Fibroblast of skin of right biceps (primary cell): ENCODE results near the gene SEMA4D.
A peak's percentile ranks its signal among the peaks of the same experiment; 100 is the strongest.

ENCODE experiments used
- DNase-seq: peaks from one replicate; pipeline ENCODE4 v3.0.0-alpha.2; 2013

The SEMA4D gene

DNA sequence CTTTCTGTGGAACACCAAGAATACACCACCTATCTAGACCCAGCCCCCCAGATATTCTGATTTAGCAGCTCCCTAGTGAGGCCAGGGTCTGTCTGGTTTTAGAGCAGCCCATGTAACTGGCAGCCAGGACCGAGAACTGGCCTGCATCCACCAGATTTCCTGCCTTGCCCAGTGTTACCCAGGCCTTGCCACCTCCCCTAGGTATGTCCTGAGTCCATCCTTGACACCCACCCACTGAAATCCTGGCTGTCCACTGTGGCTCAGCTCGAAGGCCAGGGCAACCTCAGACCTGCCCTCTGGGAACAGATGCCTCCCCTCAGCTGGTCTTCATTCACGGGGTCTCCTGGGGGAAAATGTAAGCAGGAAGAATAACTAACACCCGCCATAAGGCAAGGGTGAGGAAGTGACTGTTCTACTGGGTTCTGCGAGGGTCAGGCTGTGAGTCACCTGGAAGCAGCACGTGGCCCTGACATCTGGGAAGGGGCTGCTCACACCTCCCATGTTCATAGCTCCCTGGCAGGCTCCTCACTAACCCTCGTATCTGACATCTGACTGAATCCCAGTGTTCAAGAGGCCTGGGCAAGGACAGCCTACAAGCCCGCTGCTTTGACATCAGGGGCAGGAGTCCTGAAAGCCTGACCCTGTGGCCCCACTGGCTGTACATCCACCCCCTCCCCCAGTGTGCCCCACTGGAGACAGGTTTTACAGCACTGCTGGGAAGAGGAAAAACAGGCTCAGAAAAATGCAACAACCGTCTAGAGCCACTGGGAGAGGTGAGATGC lies 72.7 kb downstream of the SEMA4D start:
- peak; percentile 51 for DNase-seq

- peak; percentile 91 for DNase-seq
Observed at GRCh38 chr9:89422151-89422975, 75.5 kb downstream of the SEMA4D start.

DNA sequence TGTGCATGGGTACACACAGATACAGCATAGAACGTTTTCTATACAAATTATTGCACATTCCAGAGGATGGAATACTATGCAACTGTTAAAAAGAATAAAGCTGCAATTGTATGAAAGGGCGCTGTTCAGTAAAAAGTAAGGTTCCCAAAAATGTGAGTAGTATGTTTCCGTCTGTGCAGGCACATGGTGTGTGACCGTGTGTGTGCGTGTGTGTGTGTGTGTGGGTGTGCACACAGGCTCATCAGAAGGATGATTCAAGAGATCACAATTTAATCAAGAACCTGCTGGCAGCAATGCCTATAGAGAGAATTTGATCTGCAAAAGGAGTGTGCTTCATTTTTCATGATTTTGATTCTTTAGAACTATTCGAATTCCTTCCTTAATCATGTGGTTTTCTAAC lies 76.3 kb downstream of the SEMA4D start:
- DNase-seq = peak; percentile 84

DNA sequence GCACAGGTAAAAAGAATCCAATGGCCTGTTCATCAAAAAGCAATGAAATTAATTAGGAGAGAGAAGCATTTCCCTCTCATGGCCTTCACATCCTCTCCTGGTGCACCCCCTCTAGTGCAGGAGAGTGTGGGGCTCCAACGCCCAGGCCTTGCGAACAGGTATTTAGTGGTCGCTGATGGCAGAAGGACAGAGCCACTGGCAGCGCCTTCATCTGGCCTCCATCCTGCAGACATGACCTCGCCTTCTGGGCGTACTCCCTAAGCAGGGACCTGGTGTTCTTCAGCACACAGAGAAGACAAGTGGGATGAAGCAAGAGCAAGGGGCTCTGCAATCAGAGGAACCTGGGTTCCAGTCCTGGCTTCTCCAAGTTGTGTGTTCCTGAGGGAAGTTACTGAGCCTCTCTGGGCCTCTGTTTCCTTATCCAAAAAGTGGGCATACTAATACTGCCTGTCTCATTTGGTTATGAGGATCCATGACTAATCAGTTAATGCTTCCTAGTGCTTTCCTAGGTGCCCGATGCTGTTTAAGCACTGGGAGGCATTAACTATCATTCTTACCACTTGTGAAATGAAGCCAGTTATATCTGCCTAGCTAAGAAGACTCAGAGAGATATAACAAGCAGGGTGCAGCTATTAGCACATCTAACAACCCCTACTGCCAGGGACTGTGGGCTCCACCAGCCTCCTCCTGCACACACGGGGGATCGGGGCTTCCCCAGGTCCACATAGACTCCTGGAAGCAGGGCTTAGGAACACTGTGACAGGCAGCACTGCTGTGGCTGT lies 77.3 kb downstream of the SEMA4D start:
- DNase-seq = no peak

DNA sequence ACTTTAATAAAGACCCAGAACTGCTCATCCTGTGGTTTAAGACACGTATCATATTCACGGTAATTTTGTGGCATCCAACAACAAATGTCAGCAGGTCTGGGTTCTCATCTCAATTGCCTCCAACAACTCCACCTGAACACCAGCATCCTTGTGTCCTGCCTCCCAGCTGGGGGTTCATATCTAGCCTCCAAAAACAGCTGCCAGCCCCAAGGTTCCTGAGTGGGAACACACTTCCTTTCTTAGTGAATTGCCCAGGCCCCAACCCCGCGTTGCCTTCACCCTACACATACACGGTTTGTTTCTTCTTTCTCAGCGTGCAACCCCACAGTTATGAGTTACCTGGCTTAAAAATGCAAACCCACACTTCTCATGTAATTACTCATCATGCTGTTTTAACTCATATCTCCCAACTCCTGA lies 77.9 kb downstream of the SEMA4D start:
- no peak for DNase-seq

GRCh38 chr9:89418882-89419640 lies 78.9 kb downstream of the SEMA4D start:
- no peak for DNase-seq

DNA sequence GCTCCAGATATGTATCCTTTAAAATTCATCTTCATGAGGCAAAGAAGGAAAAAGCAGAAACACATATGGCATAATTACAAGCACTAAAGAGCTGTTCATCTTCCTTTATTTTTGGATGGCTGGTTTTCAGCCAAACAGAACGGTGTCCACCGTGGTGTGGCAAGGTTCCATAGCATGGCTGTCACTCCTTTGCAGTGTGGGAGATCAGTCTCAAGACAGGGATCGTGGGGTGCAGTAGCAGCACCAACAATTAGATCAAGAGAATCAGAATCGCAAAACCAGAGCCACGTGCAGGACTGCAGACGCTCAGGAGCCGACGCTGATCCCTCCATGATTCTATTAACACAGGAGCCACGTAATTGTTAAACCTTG lies 79.5 kb downstream of the SEMA4D start:
- DNase-seq = peak; percentile 25

DNA sequence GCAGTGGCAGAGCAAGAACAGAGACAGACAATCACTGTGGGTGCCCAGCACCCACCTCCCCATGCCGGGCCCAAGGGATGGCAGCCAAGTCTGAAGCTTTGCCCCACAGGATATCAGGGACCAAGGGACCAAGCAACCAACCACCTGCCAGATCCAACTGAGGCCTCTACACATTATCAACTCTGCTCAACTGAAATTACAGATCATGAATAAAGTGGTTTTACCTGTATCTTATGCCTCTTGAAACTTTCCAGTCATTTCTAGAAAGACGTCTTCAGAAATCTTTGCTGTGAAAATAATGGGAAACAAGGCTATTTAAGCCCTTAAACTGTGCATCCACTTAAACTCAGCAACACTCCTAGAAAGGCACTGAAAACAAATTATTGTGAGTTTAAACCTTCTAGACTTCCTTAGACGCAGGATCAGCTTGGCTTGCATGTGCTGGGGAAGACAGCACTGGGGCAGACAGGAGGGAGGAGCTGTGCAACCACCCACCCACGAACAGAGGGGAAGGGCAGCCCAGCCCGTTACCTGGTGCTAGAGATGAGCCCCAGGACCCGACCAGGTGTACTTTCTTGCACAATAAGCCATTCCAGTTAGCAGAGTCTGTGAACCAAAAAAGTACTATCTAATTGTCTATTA lies 80.0 kb downstream of the SEMA4D start:
- DNase-seq = no peak

DNA sequence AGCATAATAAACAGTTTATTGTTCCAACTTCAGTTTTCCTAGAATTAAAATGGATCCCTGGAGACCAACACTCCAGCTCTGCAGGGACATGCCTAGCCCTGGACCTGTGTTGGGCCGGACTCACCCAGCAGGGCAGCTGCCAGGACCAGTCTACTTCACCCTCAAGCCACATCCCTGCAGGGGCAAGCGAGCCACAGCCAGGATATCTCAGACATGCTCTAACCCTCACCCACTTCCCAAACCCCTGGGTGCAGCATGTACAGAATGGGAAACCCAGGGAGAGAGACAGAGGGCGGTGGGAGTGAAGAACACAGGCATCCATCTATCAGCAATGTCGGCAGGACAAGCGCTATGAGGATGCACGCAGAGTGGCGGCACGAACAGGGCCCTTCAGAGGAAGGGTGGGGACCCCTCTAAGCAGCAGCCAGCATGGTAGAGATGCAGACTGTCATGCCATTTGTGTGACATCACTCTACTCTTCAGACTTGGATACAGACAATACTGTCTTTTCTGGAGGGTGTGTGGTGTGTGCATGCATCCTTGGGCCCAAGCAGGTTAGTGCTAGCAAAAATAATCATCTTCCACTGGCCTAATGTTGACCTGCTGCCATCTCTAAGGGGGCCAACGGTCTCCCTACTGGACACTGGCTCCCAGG lies 83.1 kb downstream of the SEMA4D start:
- no peak for DNase-seq

DNA sequence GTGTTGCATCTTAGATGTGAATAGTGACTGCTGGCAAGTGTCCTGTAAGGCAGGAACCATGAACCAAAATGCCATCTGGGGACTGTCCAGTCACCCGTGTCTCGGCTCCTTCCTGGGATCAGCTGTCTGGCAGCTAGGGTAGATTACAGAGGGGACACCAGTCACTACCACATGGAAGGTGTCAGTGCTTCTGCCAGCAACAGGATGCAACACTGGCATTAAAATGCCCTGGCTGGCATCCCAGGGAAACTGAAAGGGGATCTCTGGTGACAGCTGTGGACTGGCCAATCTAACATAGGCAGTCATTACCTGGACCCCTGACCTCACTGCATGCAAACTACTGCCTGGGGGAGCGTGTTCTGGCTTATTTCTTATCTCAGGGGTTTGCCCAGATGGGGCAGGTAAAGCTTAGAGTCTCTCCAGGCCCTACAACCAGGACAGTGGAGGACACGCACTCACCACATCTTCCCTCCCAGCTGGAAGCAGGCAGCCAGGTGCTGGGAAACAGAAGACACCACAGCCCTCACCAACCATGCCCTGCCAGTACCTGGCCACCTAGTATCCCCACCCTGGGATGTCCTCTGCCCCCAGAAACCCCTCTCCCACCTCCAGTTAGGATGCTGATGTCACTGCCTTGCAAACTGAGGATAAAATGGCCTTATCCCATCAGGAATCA lies 83.8 kb downstream of the SEMA4D start:
- no peak for DNase-seq

GRCh38 chr9:89412951-89413350 lies 85.0 kb downstream of the SEMA4D start:
- DNase-seq = no peak

GRCh38 chr9:89412541-89412940 lies 85.4 kb downstream of the SEMA4D start:
- DNase-seq = no peak

DNA sequence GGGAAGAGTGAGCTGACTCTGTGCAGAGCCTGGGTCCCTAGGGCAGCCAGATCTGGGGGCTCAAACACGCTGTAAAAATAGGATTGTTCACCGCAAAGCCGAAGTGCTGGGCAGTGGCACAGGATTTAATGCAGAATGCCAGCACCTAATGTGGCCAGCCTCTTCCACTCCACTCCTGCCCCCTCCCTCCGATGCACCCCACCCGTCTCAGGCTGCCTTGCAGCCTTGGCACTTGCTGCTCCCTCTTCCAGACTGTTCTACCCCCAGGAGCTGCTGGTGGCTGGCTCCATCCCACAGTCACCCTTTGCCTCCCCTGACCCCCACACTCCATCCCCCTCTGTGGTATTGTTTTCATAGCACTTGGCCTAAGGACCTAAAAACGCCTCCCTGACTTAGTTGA lies 86.2 kb downstream of the SEMA4D start:
- no peak for DNase-seq

- peak; percentile 14 for DNase-seq
Observed at GRCh38 chr9:89410641-89411350, 87.1 kb downstream of the SEMA4D start.

- DNase-seq = no peak
Observed at GRCh38 chr9:89410022-89410421, 87.9 kb downstream of the SEMA4D start.

DNA sequence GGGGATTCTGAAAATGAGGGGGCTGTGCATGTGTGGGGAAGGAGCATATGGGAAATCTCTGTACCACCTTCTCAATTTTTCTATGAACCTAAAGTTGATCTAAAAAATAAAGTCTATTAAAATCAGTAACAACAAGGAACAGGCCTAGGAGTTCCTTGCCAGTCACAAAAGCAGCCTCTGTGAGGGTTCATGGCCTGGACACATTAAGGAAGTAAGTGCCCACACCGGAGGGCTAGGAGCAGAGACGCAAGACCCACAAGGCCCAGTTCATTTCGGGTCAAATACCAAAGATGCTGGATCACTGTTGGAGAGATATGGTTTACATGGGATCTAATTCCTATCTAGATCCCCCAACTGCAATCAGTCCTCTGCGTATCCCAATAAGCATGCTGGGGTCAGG lies 88.4 kb downstream of the SEMA4D start:
- no peak for DNase-seq

DNA sequence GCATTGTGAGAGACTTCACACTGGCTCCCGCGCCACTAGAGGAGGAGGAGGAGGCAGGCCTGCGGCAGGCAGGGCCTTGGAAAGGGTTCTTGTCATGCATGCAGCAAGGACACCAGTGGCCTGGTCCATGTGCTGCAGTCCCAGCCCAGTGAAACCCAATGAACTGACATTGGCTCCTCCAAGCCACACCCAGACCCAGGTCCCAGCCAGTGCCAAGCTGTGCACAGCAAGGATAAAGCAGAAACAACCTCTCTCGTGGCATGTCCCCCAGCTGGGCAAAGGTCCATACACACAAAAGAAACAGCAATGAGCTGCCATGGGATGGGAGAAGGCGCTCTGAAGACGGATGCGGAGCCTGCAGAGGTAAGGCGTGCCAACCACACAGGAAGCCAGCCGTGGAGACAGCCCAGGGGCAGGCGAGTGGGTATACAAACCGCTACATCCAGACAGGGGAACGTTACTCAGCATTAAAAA lies 89.2 kb downstream of the SEMA4D start:
- DNase-seq = no peak

DNA sequence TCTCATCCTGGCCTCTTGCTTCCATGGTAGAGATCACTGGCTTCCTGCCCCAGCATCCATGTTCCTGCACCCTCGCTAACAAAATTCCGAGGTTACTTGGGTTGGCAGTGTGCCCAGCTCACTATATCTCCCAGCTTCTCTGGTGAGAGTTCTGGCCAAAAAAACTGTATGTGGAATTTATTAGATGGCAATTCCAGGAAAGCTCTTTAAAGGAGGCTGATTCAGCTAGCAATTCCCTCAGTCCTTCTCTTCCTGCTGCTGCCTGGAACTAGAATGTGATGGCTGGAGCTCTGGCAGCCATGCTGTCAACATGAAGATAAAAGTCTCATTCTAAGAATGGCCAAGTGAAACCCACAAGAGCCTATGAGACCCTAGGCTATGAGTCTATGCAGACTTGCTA lies 90.8 kb downstream of the SEMA4D start:
- peak; percentile 76 for DNase-seq

- no peak for DNase-seq
Observed at GRCh38 chr9:89405826-89406225, 92.1 kb downstream of the SEMA4D start.

DNA sequence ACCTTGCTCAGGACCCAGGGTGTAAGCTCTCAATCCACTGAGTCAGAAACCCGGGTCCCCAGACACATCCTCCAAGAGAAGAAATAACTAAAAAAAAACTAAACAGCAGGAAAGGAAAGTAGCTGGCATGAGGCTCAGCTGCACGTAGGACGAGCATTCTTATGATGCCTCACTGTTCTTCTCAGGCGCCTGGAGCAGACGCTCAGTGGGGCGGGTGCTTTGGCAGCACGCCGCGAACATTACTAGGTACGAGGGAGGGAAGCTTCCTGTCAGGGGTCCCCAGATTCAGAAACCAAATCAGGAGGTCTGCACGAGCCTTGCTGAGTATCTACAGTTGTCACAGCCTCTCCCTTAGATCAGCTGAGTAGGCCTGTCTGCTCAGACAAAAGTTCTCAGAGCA lies 93.8 kb downstream of the SEMA4D start:
- DNase-seq = no peak
